Endothelial cell of umbilical vein (primary cell): Measurements from ENCODE around the gene CCDC40.

Experiments
- CTCF ChIP-seq, 2 donors: IDR thresholded peaks; 1 replicate in 1 of 2; 2 replicates in 1 of 2; pipeline ENCODE4 v1.5.1; 2011; ENCODE audit warnings: low read length in 2 of 2, mild to moderate bottlenecking in 2 of 2, moderate library complexity in 2 of 2, control low read depth in 1 of 2, inconsistent platforms in 1 of 2, low read depth in 1 of 2; ENCODE audit not compliant: insufficient read depth in 1 of 2; ENCODE audit errors: extremely low read depth in 1 of 2
- JUN ChIP-seq: IDR thresholded peaks from 2 replicates; pipeline ENCODE4 v1.6.1; 2011; ENCODE audit warnings: borderline replicate concordance, low read depth; ENCODE audit not compliant: insufficient read length, insufficient read depth
- MAX ChIP-seq: IDR thresholded peaks from 2 replicates; pipeline ENCODE4 v1.6.1; 2011; ENCODE audit not compliant: insufficient read depth, insufficient read length
- POLR2A ChIP-seq: IDR thresholded peaks from 2 replicates; pipeline ENCODE4 v1.6.1; 2012; ENCODE audit warnings: low read depth, mild to moderate bottlenecking, control low read depth, low read length
- POLR2AphosphoS5 ChIP-seq: IDR thresholded peaks from 2 replicates; pipeline ENCODE4 v1.6.1; 2012; ENCODE audit warnings: low read depth, mild to moderate bottlenecking, control low read depth, low read length, moderate library complexity; ENCODE audit not compliant: insufficient read depth

GRCh38 chr17:79989106-79989835 lies 47.2 kb upstream of the CCDC40 start:
- no peak for TF ChIP-seq CTCF (IDR thresholded peaks at IDR 0.05; ENCODE audit: extremely low read depth in 1 of 2, insufficient read depth in 1 of 2, low read depth in 1 of 2, low read length in 2 of 2)
- TF ChIP-seq POLR2A, result no peak
- no peak for TF ChIP-seq MAX
- no peak for TF ChIP-seq JUN
- TF ChIP-seq POLR2AphosphoS5, result no peak
